IMR-90 (cell line): ENCODE data around the gene CENPP.

Source experiments
- CEBPB ChIP-seq: IDR thresholded peaks from 2 replicates; pipeline ENCODE4 v1.6.1; 2012; ENCODE audit warnings: low read depth, low read length, improper control_type of control experiment
- MAZ ChIP-seq: IDR thresholded peaks from 2 replicates; pipeline ENCODE4 v1.6.1; 2012; ENCODE audit warnings: low read depth, mild to moderate bottlenecking, low read length, improper control_type of control experiment, moderate library complexity, borderline replicate concordance
- POLR2A ChIP-seq: IDR thresholded peaks from 2 replicates; pipeline ENCODE4 v1.6.1; 2012; ENCODE audit warnings: mild to moderate bottlenecking, low read depth, low read length
- RAD21 ChIP-seq: IDR thresholded peaks from 2 replicates; pipeline ENCODE4 v1.6.1; 2012; ENCODE audit warnings: low read length, improper control_type of control experiment
- RFX5 ChIP-seq: IDR thresholded peaks from 2 replicates; pipeline ENCODE4 v1.8.0; 2012; ENCODE audit warnings: low read depth, mild to moderate bottlenecking, low read length, moderate library complexity
- TF ChIP-seq, protein P1 (sequence below): fragments of 150-350 bp; IDR thresholded peaks from 2 replicates; pipeline ENCODE4 v1.6.1; 2017; ENCODE audit warnings: mild to moderate bottlenecking, antibody characterized with exemption, low read length, low read depth
- TF ChIP-seq, protein P2 (sequence below): conservative IDR thresholded peaks from 2 replicates; pipeline ENCODE4 v1.5.1; 2012; ENCODE audit warnings: mild to moderate bottlenecking, low read depth, low read length, improper control_type of control experiment

DNA sequence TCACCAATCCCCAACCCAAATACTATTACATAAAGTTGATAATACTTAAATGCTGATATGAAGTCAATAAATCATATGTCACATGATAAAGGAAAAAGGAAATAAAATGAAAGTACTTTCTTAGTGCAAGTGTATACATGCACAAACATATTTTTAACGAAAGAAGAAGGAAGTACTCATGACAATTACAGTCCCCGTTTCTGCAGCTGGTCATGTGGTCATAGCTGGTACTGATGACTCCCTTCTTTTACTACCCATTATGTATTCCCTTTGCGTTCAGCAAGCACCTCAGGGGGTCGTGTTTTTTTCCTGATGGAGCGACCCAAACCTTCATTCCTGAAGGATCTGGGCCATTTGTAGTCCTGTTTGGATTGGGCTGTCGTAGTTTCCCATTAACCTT, 27.3 kb downstream of the CENPP start:
- TF ChIP-seq, protein P1, sequence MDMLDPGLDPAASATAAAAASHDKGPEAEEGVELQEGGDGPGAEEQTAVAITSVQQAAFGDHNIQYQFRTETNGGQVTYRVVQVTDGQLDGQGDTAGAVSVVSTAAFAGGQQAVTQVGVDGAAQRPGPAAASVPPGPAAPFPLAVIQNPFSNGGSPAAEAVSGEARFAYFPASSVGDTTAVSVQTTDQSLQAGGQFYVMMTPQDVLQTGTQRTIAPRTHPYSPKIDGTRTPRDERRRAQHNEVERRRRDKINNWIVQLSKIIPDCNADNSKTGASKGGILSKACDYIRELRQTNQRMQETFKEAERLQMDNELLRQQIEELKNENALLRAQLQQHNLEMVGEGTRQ: no peak
- TF ChIP-seq, protein P2, sequence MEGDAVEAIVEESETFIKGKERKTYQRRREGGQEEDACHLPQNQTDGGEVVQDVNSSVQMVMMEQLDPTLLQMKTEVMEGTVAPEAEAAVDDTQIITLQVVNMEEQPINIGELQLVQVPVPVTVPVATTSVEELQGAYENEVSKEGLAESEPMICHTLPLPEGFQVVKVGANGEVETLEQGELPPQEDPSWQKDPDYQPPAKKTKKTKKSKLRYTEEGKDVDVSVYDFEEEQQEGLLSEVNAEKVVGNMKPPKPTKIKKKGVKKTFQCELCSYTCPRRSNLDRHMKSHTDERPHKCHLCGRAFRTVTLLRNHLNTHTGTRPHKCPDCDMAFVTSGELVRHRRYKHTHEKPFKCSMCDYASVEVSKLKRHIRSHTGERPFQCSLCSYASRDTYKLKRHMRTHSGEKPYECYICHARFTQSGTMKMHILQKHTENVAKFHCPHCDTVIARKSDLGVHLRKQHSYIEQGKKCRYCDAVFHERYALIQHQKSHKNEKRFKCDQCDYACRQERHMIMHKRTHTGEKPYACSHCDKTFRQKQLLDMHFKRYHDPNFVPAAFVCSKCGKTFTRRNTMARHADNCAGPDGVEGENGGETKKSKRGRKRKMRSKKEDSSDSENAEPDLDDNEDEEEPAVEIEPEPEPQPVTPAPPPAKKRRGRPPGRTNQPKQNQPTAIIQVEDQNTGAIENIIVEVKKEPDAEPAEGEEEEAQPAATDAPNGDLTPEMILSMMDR: no peak
- TF ChIP-seq MAZ: no peak
- TF ChIP-seq RFX5: no peak
- TF ChIP-seq RAD21: no peak
- no peak for TF ChIP-seq POLR2A
- no peak for TF ChIP-seq CEBPB
